Pancreas (tissue), 10 donors: ENCODE results near the gene PAK1IP1. TPM values are rescaled to one million over a fixed set of nuclear protein-coding genes. Genes with fewer than 3 reads are reported as not detected.
A peak's percentile ranks its signal among the peaks of the same experiment; 100 is the strongest.
"Not testable (repeated sequence)": the region's sequence is repeated elsewhere in the genome, so short reads cannot be mapped to it uniquely, and the experiment has no call there.

Experiments
- ATAC-seq, 4 donors: fragments of 200-7000 bp; cut with Tn5 transposase; one replicate each; pipeline versions ENCODE4 v1.8.0 to v1.9.1; 2020; ENCODE audit warnings: mild to moderate bottlenecking in 4 of 4, moderate library complexity in 4 of 4
- DNase-seq, 6 donors: peaks; one replicate each; pipeline ENCODE4 v3.0.0-alpha.2; 2020
- FAIRE-seq: peaks from 2 replicates; lab custom pipeline; 2012; peaks lifted over from hg19 to GRCh38; lab: Jason Lieb, UNC
- H3K27ac ChIP-seq, 4 donors: fragments of 200-600 bp; sonication (generic); 1 replicate in 3 of 4; 2 replicates in 1 of 4; pipeline versions ENCODE4 v1.5.0 to v1.8.0; 2020
- H3K27me3 ChIP-seq, 4 donors: fragments of 200-600 bp; one replicate each; pipeline ENCODE4 v1.8.0; 2021
- H3K36me3 ChIP-seq, 3 donors: fragments of 200-600 bp; sonication (generic) in 1 of 3; one replicate each; pipeline versions ENCODE4 v1.5.0 to v1.8.0; 2020 to 2021
- H3K4me1 ChIP-seq, 3 donors: fragments of 200-600 bp; one replicate each; pipeline ENCODE4 v1.8.0; 2021
- H3K4me3 ChIP-seq, 4 donors: fragments of 200-600 bp; sonication (generic) in 2 of 4; one replicate each; pipeline versions ENCODE4 v1.5.0 to v1.8.0; 2020 to 2021
- H3K9me3 ChIP-seq, 4 donors: fragments of 200-600 bp; one replicate each; pipeline ENCODE4 v1.8.0; 2021
- WGBS, 2 donors: extraction: QIAGEN DNeasy Blood & Tissue Kit; methylation state at CpG; one replicate each; pipeline ENCODE4 v1.1.7; 2013; 5-methylcytosine and 5-hydroxymethylcytosine counted together
- intact Hi-C, 3 donors: fragments of 100-400 bp; cut with DNase I; formaldehyde crosslinking; loops; one replicate each; pipeline versions ENCODE4 v1.11.1 to v1.14.2; 2022
- polyA plus RNA-seq, 2 donors: library from polyadenylated mRNA; stranded (reverse); fragments of 200-250 nt; gene quantifications; one replicate each; pipeline ENCODE4 v1.2.3, GENCODE V29; 2013
- total RNA-seq, 6 donors: library from RNA; stranded (reverse); fragmentation: NEBNext Ultra II Directional in 4 of 6; extraction: Animal tissue kit (Norgen Biotek cat#: 25700) in 4 of 6; gene quantifications; one replicate each; pipeline versions ENCODE4 v1.2.1 to v1.2.4, GENCODE V29; 2021 to 2023
- TF ChIP-seq, protein P1 (sequence below), 4 donors: fragments of 200-600 bp; sonication (generic) in 3 of 4; IDR thresholded peaks; one replicate each; pipeline versions ENCODE4 v1.5.0 to v1.8.0; 2021; ENCODE audit warnings: antibody characterized with exemption in 4 of 4
- donor health status: healthy with polysubstance abuse.
- donor health status: DM: no; HTN: no; CAD: no; lungs with moderate emphysema.
- donor health status: DM: no; HTN: no; CAD: no.
- donor health status: control.
- donor health status: control.
- donor health status: Bipolar disorder and iron deficiency.
- donor health status: DM: yes; HTN: yes; CAD: no.
- donor health status: DM: no; HTN: no; CAD: no.
- donor health status: DM: no; HTN: no; CAD: no.
- donor health status: DM: yes; HTN: yes; CAD: no.

PAK1IP1 gene, protein sequence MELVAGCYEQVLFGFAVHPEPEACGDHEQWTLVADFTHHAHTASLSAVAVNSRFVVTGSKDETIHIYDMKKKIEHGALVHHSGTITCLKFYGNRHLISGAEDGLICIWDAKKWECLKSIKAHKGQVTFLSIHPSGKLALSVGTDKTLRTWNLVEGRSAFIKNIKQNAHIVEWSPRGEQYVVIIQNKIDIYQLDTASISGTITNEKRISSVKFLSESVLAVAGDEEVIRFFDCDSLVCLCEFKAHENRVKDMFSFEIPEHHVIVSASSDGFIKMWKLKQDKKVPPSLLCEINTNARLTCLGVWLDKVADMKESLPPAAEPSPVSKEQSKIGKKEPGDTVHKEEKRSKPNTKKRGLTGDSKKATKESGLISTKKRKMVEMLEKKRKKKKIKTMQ
- total RNA-seq (1 to 10 TPM; 2.4 to 7.3 (median 5.2) TPM), polyA plus RNA-seq (1 to 10 TPM; 3.4 to 6.6 TPM)

DNA sequence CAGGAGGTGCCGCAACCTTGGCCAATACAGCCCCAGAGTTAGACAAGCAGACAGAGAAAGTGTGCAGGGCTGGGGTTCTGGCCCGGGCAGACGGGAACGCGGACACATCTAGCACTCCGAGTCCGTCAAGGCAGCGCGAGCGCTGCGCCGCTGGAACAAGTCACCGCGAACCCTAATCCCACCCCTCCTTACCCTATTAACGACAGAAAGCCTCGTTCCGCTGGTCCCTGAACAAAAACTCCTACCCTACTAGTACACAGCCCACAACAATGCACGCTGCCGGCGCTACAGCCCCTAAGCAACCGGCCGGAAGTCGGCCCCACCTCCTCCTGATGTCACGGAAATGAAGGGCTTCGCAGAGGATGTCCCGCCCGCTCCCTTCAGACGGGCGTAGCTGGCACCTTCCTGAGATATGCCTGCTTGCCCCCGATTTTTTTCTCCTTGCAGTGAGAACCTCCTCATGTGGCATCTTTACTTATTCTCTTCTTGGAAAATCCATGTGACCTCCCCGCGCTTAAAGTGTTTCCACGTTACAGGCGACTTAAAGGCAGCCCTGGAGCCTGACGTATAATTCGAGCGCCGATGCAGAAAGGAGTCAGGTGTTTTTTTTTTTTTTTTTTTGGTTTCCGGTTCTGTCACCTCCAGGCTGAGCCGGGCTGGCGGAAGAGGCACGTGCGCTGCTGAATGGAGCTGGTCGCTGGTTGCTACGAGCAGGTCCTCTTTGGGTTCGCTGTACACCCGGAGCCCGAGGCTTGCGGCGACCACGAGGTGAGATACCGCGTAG is at the start of gene PAK1IP1, which contains the start of gene C6orf52:
Gene PAK1IP1 (plus strand): TSS at position 671 of the 784 bp plus-strand sequence. CDS start 14 bp downstream, at position 685.
Gene C6orf52 (minus strand): TSS at position 315 of the 784 bp plus-strand sequence. CDS start 7,066 bp downstream, outside the sequence.
- intact Hi-C loops, result no loop called here
- DNase-seq (peak; percentile 87 to 94 (median 90)), ATAC-seq (peak; percentile 98 to 99 (median 99)), FAIRE-seq (no peak)
- no peaks in the 10 kb centered on the region for H3K9me3 ChIP-seq
- no peaks in the 10 kb centered on the region for H3K36me3 ChIP-seq
- peaks cover 3 to 29% (median 14%) of the 10 kb centered on the region in 3 donors for H3K4me1 ChIP-seq
- TF ChIP-seq, protein P1, sequence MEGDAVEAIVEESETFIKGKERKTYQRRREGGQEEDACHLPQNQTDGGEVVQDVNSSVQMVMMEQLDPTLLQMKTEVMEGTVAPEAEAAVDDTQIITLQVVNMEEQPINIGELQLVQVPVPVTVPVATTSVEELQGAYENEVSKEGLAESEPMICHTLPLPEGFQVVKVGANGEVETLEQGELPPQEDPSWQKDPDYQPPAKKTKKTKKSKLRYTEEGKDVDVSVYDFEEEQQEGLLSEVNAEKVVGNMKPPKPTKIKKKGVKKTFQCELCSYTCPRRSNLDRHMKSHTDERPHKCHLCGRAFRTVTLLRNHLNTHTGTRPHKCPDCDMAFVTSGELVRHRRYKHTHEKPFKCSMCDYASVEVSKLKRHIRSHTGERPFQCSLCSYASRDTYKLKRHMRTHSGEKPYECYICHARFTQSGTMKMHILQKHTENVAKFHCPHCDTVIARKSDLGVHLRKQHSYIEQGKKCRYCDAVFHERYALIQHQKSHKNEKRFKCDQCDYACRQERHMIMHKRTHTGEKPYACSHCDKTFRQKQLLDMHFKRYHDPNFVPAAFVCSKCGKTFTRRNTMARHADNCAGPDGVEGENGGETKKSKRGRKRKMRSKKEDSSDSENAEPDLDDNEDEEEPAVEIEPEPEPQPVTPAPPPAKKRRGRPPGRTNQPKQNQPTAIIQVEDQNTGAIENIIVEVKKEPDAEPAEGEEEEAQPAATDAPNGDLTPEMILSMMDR (IDR thresholded peaks at IDR 0.05), result no peak
- peak within 1 kb of the TSS; percentile 72 to 89 (median 80) for H3K4me3 ChIP-seq
- no peaks in the 10 kb centered on the region for H3K27me3 ChIP-seq
- 0% methylated on average over 53 of the region's 53 CpGs for WGBS, 2 donors
- H3K27ac ChIP-seq, result peak within 1 kb of the TSS; percentile 85 to 99 (median 96)

DNA sequence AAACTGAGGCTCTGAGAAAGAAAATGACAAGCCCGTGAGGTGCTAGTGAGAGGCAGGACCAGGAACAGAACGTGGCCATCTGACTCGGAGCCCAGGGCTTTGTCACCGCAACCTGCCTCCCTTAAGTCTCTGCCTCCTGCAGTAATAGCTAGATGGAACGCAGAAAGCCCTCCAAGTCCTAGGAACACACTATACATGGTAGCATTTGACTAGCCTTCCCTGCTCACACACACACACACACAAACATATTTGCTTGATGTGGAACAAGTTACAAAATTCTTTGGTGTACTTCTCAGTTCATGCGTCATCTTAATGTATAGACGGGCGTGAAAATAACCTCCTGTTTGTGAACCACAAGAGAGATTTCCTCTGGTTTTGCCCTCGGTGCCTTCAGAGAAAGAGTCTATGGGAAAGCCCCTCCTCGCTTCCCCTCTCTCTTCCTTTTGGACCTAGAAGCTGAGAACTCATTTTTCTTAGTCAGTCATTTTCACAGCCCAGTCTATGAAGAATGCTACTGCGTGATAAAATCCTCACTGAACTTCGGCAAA is 39.2 kb upstream of the PAK1IP1 start:
- no peaks in the 10 kb centered on the region for H3K9me3 ChIP-seq
- no peak overlapping the region for H3K27ac ChIP-seq
- no peaks in the 10 kb centered on the region for H3K36me3 ChIP-seq
- 75 to 82% methylated on average over 12 of the region's 12 CpGs for WGBS, 2 donors
- H3K4me1 ChIP-seq, result no peaks in the 10 kb centered on the region
- DNase-seq (no peak), ATAC-seq (no peak), FAIRE-seq (no peak)
- no peaks in the 10 kb centered on the region for H3K27me3 ChIP-seq
- H3K4me3 ChIP-seq, result no peak overlapping the region
- intact Hi-C loops, result no loop called here
- TF ChIP-seq, protein P1 (IDR thresholded peaks at IDR 0.05), result no peak

DNA sequence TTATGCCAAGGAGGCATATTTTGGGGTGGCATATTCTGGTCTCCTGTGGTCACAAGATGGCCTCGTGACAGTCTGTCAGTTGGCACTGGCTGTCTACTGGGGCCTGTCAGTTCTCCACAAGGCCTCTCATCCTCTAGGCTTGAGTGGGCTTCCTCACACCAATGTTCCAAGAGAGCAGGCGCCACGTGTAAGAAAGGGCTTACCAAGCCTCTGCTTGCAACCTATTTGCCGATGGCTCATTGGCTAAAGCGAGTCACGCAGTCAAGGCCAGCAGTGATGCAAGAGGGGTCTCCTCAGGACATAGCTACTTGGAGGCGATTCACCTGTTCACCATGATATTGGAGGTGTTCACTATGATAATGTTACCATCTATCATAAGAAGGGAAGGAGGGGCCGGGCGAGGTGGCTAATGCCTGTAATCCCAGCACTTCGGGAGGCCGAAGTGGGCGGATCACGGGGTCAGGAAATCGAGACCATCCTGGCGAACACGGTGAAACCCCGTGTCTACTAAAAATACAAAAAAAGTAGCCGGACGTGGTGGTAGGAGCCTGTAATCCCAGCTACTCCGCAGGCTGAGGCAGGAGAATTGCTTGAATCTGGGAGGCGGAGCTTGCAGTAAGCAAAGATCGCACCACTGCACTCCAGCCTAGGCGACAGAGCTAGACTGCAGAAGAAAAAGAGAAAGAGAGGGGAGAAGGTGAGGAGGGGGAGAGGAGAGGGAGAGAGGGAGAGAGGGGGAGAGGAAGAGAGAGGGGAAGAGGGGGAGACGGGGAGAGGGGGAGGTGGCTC is 35.7 kb upstream of the PAK1IP1 start:
- Histone ChIP-seq H3K36me3 (no peaks in the 10 kb centered on the region), H3K27ac (no peak overlapping the region), H3K27me3 (no peaks in the 10 kb centered on the region), H3K4me1 (no peaks in the 10 kb centered on the region), H3K9me3 (no peaks in the 10 kb centered on the region), H3K4me3 (peak overlapping the region in 2 of 4 donors; percentile 17 to 35)
- TF ChIP-seq, protein P1 (IDR thresholded peaks at IDR 0.05), result no peak
- FAIRE-seq (no peak), DNase-seq (no peak), ATAC-seq (peak in 3 of 4 donors; percentile 34 to 65 (median 58))
- intact Hi-C loops, result no loop called here
- WGBS, 2 donors, result 76 to 83% methylated on average over 24 of the region's 24 CpGs

DNA sequence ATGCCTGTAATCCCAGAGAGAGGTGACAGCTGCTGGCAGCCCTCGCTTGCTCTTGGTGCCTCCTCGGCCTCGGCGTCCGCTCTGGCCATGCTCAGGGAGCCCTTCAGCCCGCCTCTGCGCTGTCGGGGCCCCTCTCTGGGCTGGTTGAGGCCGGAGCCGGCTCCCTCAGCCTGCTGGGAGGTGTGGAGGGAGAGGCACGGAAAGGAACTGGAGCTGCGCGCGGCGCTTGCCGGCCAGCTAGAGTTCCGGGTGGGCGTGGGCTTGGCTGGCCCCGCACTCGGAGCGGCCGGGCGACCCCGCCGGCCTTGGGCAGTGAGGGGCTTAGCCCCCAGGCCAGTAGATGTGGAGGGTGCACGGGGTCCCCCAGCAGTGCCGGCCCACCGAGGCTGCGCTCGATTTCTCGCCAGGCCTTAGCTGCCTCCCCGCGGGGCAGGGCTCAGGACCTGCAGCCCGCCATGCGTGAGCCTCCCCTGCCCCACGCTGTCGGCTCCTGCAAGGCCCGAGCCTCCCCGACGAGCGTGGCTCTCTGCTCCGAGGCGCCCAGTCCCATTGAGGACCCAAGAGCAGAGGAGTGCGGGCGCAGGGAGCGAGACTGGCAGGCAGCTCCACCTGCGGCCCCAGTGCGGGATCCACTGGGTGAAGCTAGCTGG is 34.9 kb upstream of the PAK1IP1 start:
- ATAC-seq (peak in 3 of 4 donors; percentile 73 to 78 (median 78)), FAIRE-seq (no peak), DNase-seq (peak in 3 of 6 donors; percentile 3 to 76 (median 55))
- Histone ChIP-seq H3K27ac (no peak overlapping the region), H3K36me3 (no peaks in the 10 kb centered on the region), H3K9me3 (no peaks in the 10 kb centered on the region), H3K4me3 (peak overlapping the region in 3 of 4 donors; percentile 5 to 35 (median 17)), H3K4me1 (no peaks in the 10 kb centered on the region), H3K27me3 (no peaks in the 10 kb centered on the region)
- 50 to 78% methylated on average over 33 to 48 of the region's 48 CpGs for WGBS, 2 donors
- intact Hi-C loops, result no loop called here
- TF ChIP-seq, protein P1 (IDR thresholded peaks at IDR 0.05), result no peak

DNA sequence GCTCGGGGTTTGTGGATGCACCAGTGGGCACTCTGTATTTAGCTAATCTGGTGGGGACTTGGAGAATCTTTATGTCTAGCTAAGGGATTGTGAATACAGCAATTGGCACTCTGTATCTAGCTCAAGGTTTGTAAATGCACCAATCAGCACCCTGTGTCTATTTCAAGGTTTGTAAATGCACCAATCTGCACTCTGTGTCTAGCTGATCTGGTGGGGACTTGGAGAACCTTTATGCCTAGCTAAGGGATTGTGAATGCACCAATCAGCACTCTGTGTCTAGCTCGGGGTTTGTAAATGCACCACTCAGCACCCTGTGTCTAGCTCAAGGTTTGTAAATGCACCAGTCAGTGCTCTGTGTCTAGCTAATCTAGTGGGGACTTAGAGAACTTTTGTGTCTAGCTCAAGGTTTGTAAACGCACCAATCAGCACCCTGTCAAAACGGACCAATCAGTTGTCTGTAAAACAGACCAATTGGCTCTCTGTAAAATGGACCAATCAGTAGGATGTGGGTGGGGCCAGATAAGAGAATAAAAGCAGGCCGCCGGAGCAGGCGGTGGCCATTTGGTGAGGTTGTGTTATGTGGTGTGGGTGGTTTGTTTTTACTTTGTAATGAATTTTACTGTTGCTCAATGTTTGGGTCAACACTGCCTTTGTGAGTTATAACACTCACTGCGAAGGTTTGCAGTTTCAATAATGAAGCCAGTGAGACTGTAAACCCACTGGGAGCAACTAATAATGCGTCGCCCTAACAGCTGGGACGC is 34.2 kb upstream of the PAK1IP1 start:
- H3K27ac ChIP-seq, H3K9me3 ChIP-seq, H3K27me3 ChIP-seq, ATAC-seq, H3K36me3 ChIP-seq, H3K4me1 ChIP-seq, intact Hi-C loops, FAIRE-seq, DNase-seq: not testable (repeated sequence)
- WGBS, 2 donors, result 88 to 89% methylated on average over 11 of the region's 11 CpGs
- peak overlapping the region in 2 of 4 donors; percentile 17 to 35 for H3K4me3 ChIP-seq
